ENCODE results near the gene USP3.

The USP3 gene

DNA sequence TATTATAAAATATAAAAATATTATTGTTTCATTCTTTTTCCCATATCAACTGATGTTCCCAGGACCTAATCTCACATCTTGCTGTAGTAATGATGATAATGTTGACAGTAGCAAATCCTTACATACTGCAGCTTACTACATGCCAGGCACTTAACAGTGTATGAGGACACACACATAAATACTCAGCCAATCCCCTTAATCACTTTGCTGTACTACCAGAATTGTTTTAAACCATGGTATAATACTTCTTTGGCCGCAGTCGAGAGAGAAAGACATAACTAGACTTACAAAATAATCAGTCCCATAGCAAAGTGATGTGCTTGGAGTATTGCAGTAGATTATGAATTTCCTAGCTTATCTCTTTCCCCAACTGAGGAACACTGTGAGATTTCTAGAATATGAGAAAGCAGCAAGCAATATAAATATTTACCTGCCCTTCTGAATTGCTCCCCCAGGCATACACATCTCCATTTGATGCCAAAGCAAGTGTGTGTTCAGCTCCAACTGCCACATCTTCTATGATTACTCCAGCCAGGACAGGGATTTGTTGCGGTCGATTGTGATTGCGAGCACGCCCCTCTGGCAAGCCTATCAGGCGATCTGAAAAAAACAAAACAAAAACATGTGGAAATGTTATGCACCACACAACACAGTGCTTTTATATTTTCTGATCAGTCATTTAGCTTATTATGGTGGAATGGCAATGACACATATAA, 125.8 kb downstream of the USP3 start:
- Histone ChIP-seq H4K8ac (ENCODE audit: low read depth, low read length) (no peak overlapping the region), H4K91ac (ENCODE audit: low read depth, low read length) (no peak overlapping the region), H3K27me3 (ENCODE audit: insufficient read depth, low read length) (no peaks in the 10 kb centered on the region), H3K4me1 (ENCODE audit: control insufficient read depth in 1 of 2, insufficient read depth in 2 of 2, low read length in 2 of 2) (no peaks in the 10 kb centered on the region), H3K4ac (ENCODE audit: low read depth, low read length) (no peak overlapping the region), H3K14ac (ENCODE audit: low read length) (no peak overlapping the region), H3K9ac (ENCODE audit: low read length) (no peak overlapping the region), H2BK120ac (ENCODE audit: insufficient read depth, low read length, poor library complexity) (no peak overlapping the region), H4K12ac (ENCODE audit: low read depth, low read length) (no peak overlapping the region), H2BK12ac (ENCODE audit: low read length) (no peak overlapping the region), H3K36me3 (ENCODE audit: control insufficient read depth in 1 of 2, insufficient read depth in 2 of 2, low read length in 2 of 2) (peaks cover 34 to 56% of the 10 kb centered on the region in 2 experiments), H3K79me2 (ENCODE audit: control insufficient read depth, insufficient read depth, low read length, poor library complexity) (no peaks in the 10 kb centered on the region), H3K9me3 (ENCODE audit: insufficient read depth, low read depth, low read length) (no peaks in the 10 kb centered on the region), H3K18ac (ENCODE audit: low read length) (no peak overlapping the region), H2AFZ (ENCODE audit: insufficient read depth, low read length, poor library complexity) (no peak overlapping the region), H2AK5ac (ENCODE audit: low read length) (no peak overlapping the region), H3K4me3 (ENCODE audit: low read depth, low read length) (no peak overlapping the region), H3K4me2 (ENCODE audit: low read length) (no peak overlapping the region), H3K23ac (ENCODE audit: low read length) (no peak overlapping the region), H3K27ac (ENCODE audit: low read depth, low read length) (no peak overlapping the region), H3K79me1 (ENCODE audit: low read length) (no peaks in the 10 kb centered on the region), H2BK5ac (ENCODE audit: low read depth, low read length, poor library complexity) (no peak overlapping the region)
- WGBS (ENCODE audit: extremely low coverage, insufficient coverage, insufficient read length): no CpG with 5 or more reads among the region's 7 CpGs
- DNase-seq: no peak

DNA sequence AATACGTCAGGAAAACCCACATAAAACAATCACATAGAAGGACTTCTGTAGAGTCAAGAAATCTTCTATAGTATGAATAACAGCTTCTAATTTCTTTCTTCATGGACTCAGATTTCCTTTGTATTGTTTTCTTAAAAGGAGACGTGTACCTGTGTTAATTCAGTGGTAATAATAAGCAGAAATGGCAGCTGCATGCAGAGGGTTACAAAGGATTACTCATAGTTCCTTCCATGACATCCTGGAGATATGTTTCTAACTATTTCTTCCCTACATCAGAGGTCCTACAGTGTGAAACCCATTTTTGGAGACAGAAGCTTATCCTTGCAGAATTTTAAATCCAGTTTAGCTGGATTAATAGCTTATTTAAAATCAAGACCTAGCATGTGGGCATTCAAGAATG, 128.9 kb downstream of the USP3 start:
- Histone ChIP-seq H3K79me2 (ENCODE audit: control insufficient read depth, insufficient read depth, low read length, poor library complexity) (no peaks in the 10 kb centered on the region), H2BK120ac (ENCODE audit: insufficient read depth, low read length, poor library complexity) (no peak overlapping the region), H3K36me3 (ENCODE audit: control insufficient read depth in 1 of 2, insufficient read depth in 2 of 2, low read length in 2 of 2) (peaks cover 21 to 46% of the 10 kb centered on the region in 2 experiments), H3K27ac (ENCODE audit: low read depth, low read length) (no peak overlapping the region), H4K12ac (ENCODE audit: low read depth, low read length) (no peak overlapping the region), H3K9me3 (ENCODE audit: insufficient read depth, low read depth, low read length) (peaks cover 1% of the 10 kb centered on the region), H3K4me2 (ENCODE audit: low read length) (no peak overlapping the region), H3K14ac (ENCODE audit: low read length) (no peak overlapping the region), H3K27me3 (ENCODE audit: insufficient read depth, low read length) (no peaks in the 10 kb centered on the region), H3K4ac (ENCODE audit: low read depth, low read length) (no peak overlapping the region), H3K4me1 (ENCODE audit: control insufficient read depth in 1 of 2, insufficient read depth in 2 of 2, low read length in 2 of 2) (no peaks in the 10 kb centered on the region), H4K8ac (ENCODE audit: low read depth, low read length) (no peak overlapping the region), H3K23ac (ENCODE audit: low read length) (no peak overlapping the region), H3K18ac (ENCODE audit: low read length) (no peak overlapping the region), H2BK12ac (ENCODE audit: low read length) (no peak overlapping the region), H3K79me1 (ENCODE audit: low read length) (no peaks in the 10 kb centered on the region), H3K4me3 (ENCODE audit: low read depth, low read length) (no peak overlapping the region), H2AK5ac (ENCODE audit: low read length) (no peak overlapping the region), H4K91ac (ENCODE audit: low read depth, low read length) (no peak overlapping the region), H2BK5ac (ENCODE audit: low read depth, low read length, poor library complexity) (no peak overlapping the region), H2AFZ (ENCODE audit: insufficient read depth, low read length, poor library complexity) (no peak overlapping the region), H3K9ac (ENCODE audit: low read length) (no peak overlapping the region)
- WGBS (ENCODE audit: extremely low coverage, insufficient coverage, insufficient read length): no CpG with 5 or more reads among the region's 2 CpGs
- no peak for DNase-seq

DNA sequence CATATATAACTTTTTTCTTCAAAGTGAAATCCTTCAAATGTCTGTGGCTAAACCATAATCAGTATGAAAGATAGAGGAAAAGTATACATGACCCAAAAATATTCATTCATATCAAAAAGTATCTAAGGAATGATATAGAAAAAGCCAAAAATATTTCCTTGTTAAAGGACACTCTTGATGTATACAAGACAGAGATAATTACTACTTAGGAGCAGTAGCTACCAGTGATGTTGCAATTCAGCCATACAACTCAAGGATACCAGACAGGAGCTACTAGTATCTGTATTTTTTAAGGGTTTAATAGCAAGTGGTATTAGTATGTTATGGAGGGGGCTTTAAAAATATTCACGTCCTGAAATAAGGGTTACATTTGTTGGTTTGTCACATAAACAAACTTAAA, 129.8 kb downstream of the USP3 start:
- Histone ChIP-seq H2AFZ (ENCODE audit: insufficient read depth, low read length, poor library complexity) (no peak overlapping the region), H2AK5ac (ENCODE audit: low read length) (no peak overlapping the region), H3K4ac (ENCODE audit: low read depth, low read length) (no peak overlapping the region), H3K4me1 (ENCODE audit: control insufficient read depth in 1 of 2, insufficient read depth in 2 of 2, low read length in 2 of 2) (no peaks in the 10 kb centered on the region), H2BK12ac (ENCODE audit: low read length) (no peak overlapping the region), H3K4me3 (ENCODE audit: low read depth, low read length) (no peak overlapping the region), H2BK5ac (ENCODE audit: low read depth, low read length, poor library complexity) (no peak overlapping the region), H4K12ac (ENCODE audit: low read depth, low read length) (no peak overlapping the region), H2BK120ac (ENCODE audit: insufficient read depth, low read length, poor library complexity) (no peak overlapping the region), H3K14ac (ENCODE audit: low read length) (no peak overlapping the region), H4K8ac (ENCODE audit: low read depth, low read length) (no peak overlapping the region), H3K23ac (ENCODE audit: low read length) (no peak overlapping the region), H3K18ac (ENCODE audit: low read length) (no peak overlapping the region), H3K79me2 (ENCODE audit: control insufficient read depth, insufficient read depth, low read length, poor library complexity) (no peaks in the 10 kb centered on the region), H3K9ac (ENCODE audit: low read length) (no peak overlapping the region), H3K36me3 (ENCODE audit: control insufficient read depth in 1 of 2, insufficient read depth in 2 of 2, low read length in 2 of 2) (peaks cover 15 to 47% of the 10 kb centered on the region in 2 experiments), H3K79me1 (ENCODE audit: low read length) (no peaks in the 10 kb centered on the region), H3K27ac (ENCODE audit: low read depth, low read length) (no peak overlapping the region), H3K4me2 (ENCODE audit: low read length) (no peak overlapping the region), H3K27me3 (ENCODE audit: insufficient read depth, low read length) (no peaks in the 10 kb centered on the region), H3K9me3 (ENCODE audit: insufficient read depth, low read depth, low read length) (peaks cover 1% of the 10 kb centered on the region), H4K91ac (ENCODE audit: low read depth, low read length) (no peak overlapping the region)
- DNase-seq: no peak
- WGBS (ENCODE audit: extremely low coverage, insufficient coverage, insufficient read length): no CpG with 5 or more reads among the region's 1 CpG

DNA sequence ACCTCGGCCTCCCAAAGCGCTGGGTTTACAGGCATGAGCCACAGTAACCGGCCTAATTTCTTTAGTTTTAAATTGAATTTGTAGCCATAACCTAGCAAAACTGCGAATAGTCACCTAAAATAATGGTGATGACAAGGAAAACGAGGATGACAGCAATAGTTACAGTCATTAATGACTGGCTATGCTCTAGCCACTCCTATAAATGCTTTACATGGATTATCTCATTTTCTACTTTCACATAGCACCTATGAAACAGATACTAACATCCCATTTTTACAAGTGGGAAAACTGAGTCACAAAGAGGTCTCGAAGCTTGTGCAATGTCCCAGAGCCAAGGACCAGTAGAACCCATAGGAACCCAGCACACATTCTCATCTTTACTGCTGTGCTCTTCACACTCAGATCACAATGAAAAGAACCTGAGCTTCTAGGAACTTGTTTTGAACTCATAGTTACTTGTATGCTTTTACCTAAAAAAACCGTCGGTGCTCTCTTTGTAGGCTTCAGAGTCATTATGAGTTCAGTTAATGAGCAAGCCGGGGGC, 132.2 kb downstream of the USP3 start:
- H4K8ac ChIP-seq (ENCODE audit: low read depth, low read length): no peak overlapping the region
- no peak overlapping the region for H3K4ac ChIP-seq (ENCODE audit: low read depth, low read length)
- no peaks in the 10 kb centered on the region for H3K79me2 ChIP-seq (ENCODE audit: control insufficient read depth, insufficient read depth, low read length, poor library complexity)
- no peak overlapping the region for H2AK5ac ChIP-seq (ENCODE audit: low read length)
- H3K4me3 ChIP-seq (ENCODE audit: low read depth, low read length): no peak overlapping the region
- H2BK12ac ChIP-seq (ENCODE audit: low read length): no peak overlapping the region
- H3K9me3 ChIP-seq (ENCODE audit: insufficient read depth, low read depth, low read length): peaks cover 1% of the 10 kb centered on the region
- H3K9ac ChIP-seq (ENCODE audit: low read length): no peak overlapping the region
- DNase-seq: no peak
- no CpG with 5 or more reads among the region's 9 CpGs for WGBS (ENCODE audit: extremely low coverage, insufficient coverage, insufficient read length)
- H3K23ac ChIP-seq (ENCODE audit: low read length): no peak overlapping the region
- H3K14ac ChIP-seq (ENCODE audit: low read length): no peak overlapping the region
- H2BK120ac ChIP-seq (ENCODE audit: insufficient read depth, low read length, poor library complexity): no peak overlapping the region
- H2BK5ac ChIP-seq (ENCODE audit: low read depth, low read length, poor library complexity): no peak overlapping the region
- H3K27me3 ChIP-seq (ENCODE audit: insufficient read depth, low read length): no peaks in the 10 kb centered on the region
- no peaks in the 10 kb centered on the region for H3K4me1 ChIP-seq (ENCODE audit: control insufficient read depth in 1 of 2, insufficient read depth in 2 of 2, low read length in 2 of 2)
- H4K12ac ChIP-seq (ENCODE audit: low read depth, low read length): no peak overlapping the region
- H3K36me3 ChIP-seq (ENCODE audit: control insufficient read depth in 1 of 2, insufficient read depth in 2 of 2, low read length in 2 of 2): peaks cover 11 to 37% of the 10 kb centered on the region in 2 experiments
- no peak overlapping the region for H3K27ac ChIP-seq (ENCODE audit: low read depth, low read length)
- no peak overlapping the region for H4K91ac ChIP-seq (ENCODE audit: low read depth, low read length)
- H3K79me1 ChIP-seq (ENCODE audit: low read length): no peaks in the 10 kb centered on the region
- no peak overlapping the region for H2AFZ ChIP-seq (ENCODE audit: insufficient read depth, low read length, poor library complexity)
- no peak overlapping the region for H3K4me2 ChIP-seq (ENCODE audit: low read length)
- no peak overlapping the region for H3K18ac ChIP-seq (ENCODE audit: low read length)
